Trophoblast cell (in vitro differentiated cells and primary cell): Measurements from ENCODE around the gene LRP1-AS.

Source experiments
- DNase-seq, 2 donors: peaks; one replicate each; pipeline ENCODE4 v3.0.0-alpha.2; 2016
- H2AFZ ChIP-seq: 2 replicates; pipeline ENCODE4 v1.6.1; 2013; ENCODE audit warnings: low read length, moderate library complexity, mild to moderate bottlenecking; ENCODE audit not compliant: insufficient read depth, poor library complexity
- H2AK5ac ChIP-seq: 2 replicates; pipeline ENCODE4 v1.6.1; 2013; ENCODE audit warnings: mild to moderate bottlenecking, low read length
- H2BK120ac ChIP-seq: 2 replicates; pipeline ENCODE4 v1.6.1; 2013; ENCODE audit warnings: low read length, mild to moderate bottlenecking, moderate library complexity; ENCODE audit not compliant: insufficient read depth, poor library complexity
- H2BK12ac ChIP-seq: 2 replicates; pipeline ENCODE4 v1.6.1; 2013; ENCODE audit warnings: mild to moderate bottlenecking, low read length, moderate library complexity
- H2BK5ac ChIP-seq: 2 replicates; pipeline ENCODE4 v1.6.1; 2013; ENCODE audit warnings: low read length, low read depth, moderate library complexity, mild to moderate bottlenecking; ENCODE audit not compliant: poor library complexity
- H3K14ac ChIP-seq: 2 replicates; pipeline ENCODE4 v1.6.1; 2013; ENCODE audit warnings: mild to moderate bottlenecking, low read length
- H3K18ac ChIP-seq: 2 replicates; pipeline ENCODE4 v1.6.1; 2013; ENCODE audit warnings: mild to moderate bottlenecking, low read length
- H3K23ac ChIP-seq: 2 replicates; pipeline ENCODE4 v1.6.1; 2013; ENCODE audit warnings: low read length
- H3K27ac ChIP-seq: 2 replicates; pipeline ENCODE4 v1.5.1; 2013; ENCODE audit warnings: low read depth, mild to moderate bottlenecking, inconsistent platforms, low read length, moderate library complexity
- H3K27me3 ChIP-seq: 2 replicates; pipeline ENCODE4 v1.6.1; 2013; ENCODE audit warnings: inconsistent platforms, mild to moderate bottlenecking, low read length, moderate library complexity; ENCODE audit not compliant: insufficient read depth
- H3K36me3 ChIP-seq, 2 experiments: 1 replicate in 1 of 2; 2 replicates in 1 of 2; pipeline ENCODE4 v1.6.1; 2013; ENCODE audit warnings: low read length in 2 of 2, mild to moderate bottlenecking in 2 of 2, moderate library complexity in 1 of 2; ENCODE audit not compliant: insufficient read depth in 2 of 2, control insufficient read depth in 1 of 2
- H3K4ac ChIP-seq: 2 replicates; pipeline ENCODE4 v1.6.1; 2013; ENCODE audit warnings: low read depth, mild to moderate bottlenecking, low read length, moderate library complexity
- H3K4me1 ChIP-seq, 2 experiments: 1 replicate in 1 of 2; 2 replicates in 1 of 2; pipeline ENCODE4 v1.6.1; 2013; ENCODE audit warnings: low read length in 2 of 2, mild to moderate bottlenecking in 2 of 2, moderate library complexity in 1 of 2; ENCODE audit not compliant: insufficient read depth in 2 of 2, control insufficient read depth in 1 of 2
- H3K4me2 ChIP-seq: 2 replicates; pipeline ENCODE4 v1.6.1; 2013; ENCODE audit warnings: inconsistent platforms, mild to moderate bottlenecking, low read length, moderate library complexity
- H3K4me3 ChIP-seq: 2 replicates; pipeline ENCODE4 v1.5.1; 2013; ENCODE audit warnings: mild to moderate bottlenecking, low read depth, low read length, inconsistent platforms
- H3K79me1 ChIP-seq: one replicate; pipeline ENCODE4 v1.6.1; 2013; ENCODE audit warnings: low read length
- H3K79me2 ChIP-seq: 2 replicates; pipeline ENCODE4 v1.6.1; 2013; ENCODE audit warnings: low read length, mild to moderate bottlenecking; ENCODE audit not compliant: control insufficient read depth, insufficient read depth, poor library complexity
- H3K9ac ChIP-seq: 2 replicates; pipeline ENCODE4 v1.6.1; 2013; ENCODE audit warnings: mild to moderate bottlenecking, low read length
- H3K9me3 ChIP-seq: 2 replicates; pipeline ENCODE4 v1.6.1; 2013; ENCODE audit warnings: low read depth, mild to moderate bottlenecking, control low read depth, inconsistent platforms, low read length; ENCODE audit not compliant: insufficient read depth
- H4K12ac ChIP-seq: 2 replicates; pipeline ENCODE4 v1.6.1; 2013; ENCODE audit warnings: low read depth, mild to moderate bottlenecking, low read length, moderate library complexity
- H4K8ac ChIP-seq: 2 replicates; pipeline ENCODE4 v1.6.1; 2013; ENCODE audit warnings: low read depth, mild to moderate bottlenecking, low read length, moderate library complexity
- H4K91ac ChIP-seq: one replicate; pipeline ENCODE4 v1.6.1; 2013; ENCODE audit warnings: low read depth, mild to moderate bottlenecking, low read length, moderate library complexity
- WGBS: extraction: QIAGEN DNeasy Blood & Tissue Kit; methylation state at CpG from one replicate; pipeline ENCODE4 v1.1.7; 2013; ENCODE audit warnings: missing lambda C conversion rate; ENCODE audit not compliant: insufficient read length, insufficient coverage; ENCODE audit errors: extremely low coverage; 5-methylcytosine and 5-hydroxymethylcytosine counted together

The LRP1-AS gene

GRCh38 chr12:57141249-57141648, 6.2 kb downstream of the LRP1-AS start:
- Histone ChIP-seq H3K4me2 (no peak overlapping the region), H3K18ac (no peak overlapping the region), H3K4me1 (peaks cover 2 to 10% of the 10 kb centered on the region in 2 experiments), H3K14ac (no peak overlapping the region), H3K4me3 (no peak overlapping the region), H2BK120ac (no peak overlapping the region), H3K79me2 (peaks cover 2% of the 10 kb centered on the region), H3K27me3 (no peaks in the 10 kb centered on the region), H3K36me3 (peaks cover 64 to 78% of the 10 kb centered on the region in 2 experiments), H2AFZ (no peak overlapping the region), H3K4ac (no peak overlapping the region), H3K79me1 (peaks cover 2% of the 10 kb centered on the region), H4K12ac (no peak overlapping the region), H3K27ac (no peak overlapping the region), H3K9me3 (no peaks in the 10 kb centered on the region), H3K9ac (no peak overlapping the region), H2AK5ac (no peak overlapping the region), H3K23ac (no peak overlapping the region), H4K8ac (no peak overlapping the region), H2BK5ac (no peak overlapping the region), H2BK12ac (no peak overlapping the region), H4K91ac (no peak overlapping the region)
- DNase-seq = no peak
- no CpG with 5 or more reads among the region's 8 CpGs for WGBS

GRCh38 chr12:57139796-57140649, 7.4 kb downstream of the LRP1-AS start:
- H3K4me2 ChIP-seq = no peak overlapping the region
- H3K79me2 ChIP-seq = peaks cover 5% of the 10 kb centered on the region
- no peak overlapping the region for H2BK12ac ChIP-seq
- H3K9ac ChIP-seq = peak overlapping the region; percentile 44
- H3K36me3 ChIP-seq = peaks cover 54 to 67% of the 10 kb centered on the region in 2 experiments
- no peak overlapping the region for H2AFZ ChIP-seq
- peaks cover 10 to 19% of the 10 kb centered on the region in 2 experiments for H3K4me1 ChIP-seq
- no peak overlapping the region for H3K4me3 ChIP-seq
- peak in 1 of 2 donors; percentile 63 for DNase-seq
- no peak overlapping the region for H4K8ac ChIP-seq
- no peak overlapping the region for H2AK5ac ChIP-seq
- H3K9me3 ChIP-seq = no peaks in the 10 kb centered on the region
- no peak overlapping the region for H3K18ac ChIP-seq
- no peaks in the 10 kb centered on the region for H3K27me3 ChIP-seq
- H3K4ac ChIP-seq = no peak overlapping the region
- no peak overlapping the region for H4K12ac ChIP-seq
- WGBS = no CpG with 5 or more reads among the region's 6 CpGs
- no peak overlapping the region for H3K27ac ChIP-seq
- peaks cover 2% of the 10 kb centered on the region for H3K79me1 ChIP-seq
- no peak overlapping the region for H2BK5ac ChIP-seq
- H4K91ac ChIP-seq = no peak overlapping the region
- H2BK120ac ChIP-seq = no peak overlapping the region
- H3K14ac ChIP-seq = no peak overlapping the region
- H3K23ac ChIP-seq = no peak overlapping the region

- no peak overlapping the region for H3K14ac ChIP-seq
- no peaks in the 10 kb centered on the region for H3K9me3 ChIP-seq
- H3K18ac ChIP-seq = no peak overlapping the region
- H3K36me3 ChIP-seq = peaks cover 47 to 59% of the 10 kb centered on the region in 2 experiments
- no peak overlapping the region for H3K23ac ChIP-seq
- no peak overlapping the region for H3K27ac ChIP-seq
- no peak overlapping the region for H2BK120ac ChIP-seq
- H2BK12ac ChIP-seq = no peak overlapping the region
- peaks cover 8% of the 10 kb centered on the region for H3K79me1 ChIP-seq
- H3K4me1 ChIP-seq = peaks cover 21 to 29% of the 10 kb centered on the region in 2 experiments
- no peak overlapping the region for H2AFZ ChIP-seq
- WGBS = no CpG with 5 or more reads among the region's 13 CpGs
- H3K4ac ChIP-seq = no peak overlapping the region
- H2AK5ac ChIP-seq = no peak overlapping the region
- H4K12ac ChIP-seq = no peak overlapping the region
- H4K8ac ChIP-seq = no peak overlapping the region
- no peak overlapping the region for H2BK5ac ChIP-seq
- no peak overlapping the region for H3K4me3 ChIP-seq
- peaks cover 8% of the 10 kb centered on the region for H3K79me2 ChIP-seq
- H3K27me3 ChIP-seq = no peaks in the 10 kb centered on the region
- H3K9ac ChIP-seq = no peak overlapping the region
- no peak overlapping the region for H3K4me2 ChIP-seq
- peak; percentile 75 to 83 for DNase-seq
- H4K91ac ChIP-seq = no peak overlapping the region
Measured at GRCh38 chr12:57138526-57139272, 8.7 kb downstream of the LRP1-AS start.

- Histone ChIP-seq H4K8ac (no peak overlapping the region), H3K14ac (peak overlapping the region; percentile 15), H3K18ac (peak overlapping the region; percentile 16), H2BK12ac (peak overlapping the region; percentile 14), H3K27ac (peak overlapping the region; percentile 83), H4K91ac (peak overlapping the region; percentile 37), H3K23ac (no peak overlapping the region), H4K12ac (no peak overlapping the region), H3K4me1 (peaks cover 46 to 56% of the 10 kb centered on the region in 2 experiments), H2AK5ac (no peak overlapping the region), H3K9me3 (no peaks in the 10 kb centered on the region), H3K79me1 (peaks cover 25% of the 10 kb centered on the region), H3K79me2 (peaks cover 15% of the 10 kb centered on the region), H3K4me2 (peak overlapping the region; percentile 28), H2AFZ (no peak overlapping the region), H3K4me3 (no peak overlapping the region), H2BK5ac (peak overlapping the region; percentile 36), H3K4ac (peak overlapping the region; percentile 42), H3K36me3 (peaks cover 19 to 30% of the 10 kb centered on the region in 2 experiments), H3K27me3 (no peaks in the 10 kb centered on the region), H2BK120ac (no peak overlapping the region), H3K9ac (no peak overlapping the region)
- no CpG with 5 or more reads among the region's 18 CpGs for WGBS
- DNase-seq = peak; percentile 29 to 45
Measured at GRCh38 chr12:57135527-57136326, 11.7 kb downstream of the LRP1-AS start.
